HCT116 (cell line): Measurements from ENCODE around the gene IMMP2L. TPM values are rescaled to one million over a fixed set of nuclear protein-coding genes. Genes with fewer than 3 reads are reported as not detected.

Experiments
- ATAC-seq: fragments of 200-7000 bp; cut with Tn5 transposase; 2 replicates; pipeline ENCODE4 v1.9.1; 2020; ENCODE audit warnings: mild to moderate bottlenecking, moderate library complexity
- BruUV-seq: library from RNA; stranded (reverse); fragments of 400-500 nt; replicated peaks from 2 replicates; lab custom pipeline; 2021; lab: Mats Ljungman, UMichigan
- CTCF ChIA-PET: fragments of 300-600 bp; sonication (Branson Sonifier 250); formaldehyde crosslinking; loops from one replicate; lab custom pipeline; 2021; ENCODE audit warnings: antibody characterized with exemption; lab: Charles Lee
- POLR2A ChIA-PET: fragments of 300-600, 350-600 bp; sonication (Branson Sonifier 250); formaldehyde crosslinking; loops from one replicate; lab custom pipeline; 2021; ENCODE audit warnings: antibody characterized with exemption; lab: Charles Lee
- RAD21 ChIA-PET, 2 experiments: fragments of 300-600 bp; sonication (Branson Sonifier 250); formaldehyde crosslinking; loops; one replicate each; lab custom pipeline; 2023; ENCODE audit warnings: low total read pairs in 2 of 2; ENCODE audit not compliant: uncharacterized antibody in 2 of 2, unreplicated experiment in 2 of 2, low non-redundant PET in 1 of 2; lab: Charles Lee
- DNase-seq: peaks from one replicate; pipeline ENCODE4 v3.0.0-alpha.2; 2010; ENCODE audit warnings: low read depth, low spot score
- H2AFZ ChIP-seq: fragments of 200-600 bp; shearing (Covaris generic), sonication (generic); 2 replicates; pipeline ENCODE4 v1.6.1; 2017; ENCODE audit warnings: low read depth, mixed run types, mixed read lengths, antibody characterized with exemption, low read length; ENCODE audit not compliant: poor library complexity, severe bottlenecking
- H3K27ac ChIP-seq: 2 replicates; pipeline ENCODE4 v1.5.1; 2012; ENCODE audit warnings: low read depth, low read length
- H3K27me3 ChIP-seq: fragments of 200-600 bp; sonication (generic); 2 replicates; pipeline ENCODE4 v1.6.1; 2016; ENCODE audit warnings: mixed run types, low read length, mixed read lengths; ENCODE audit not compliant: insufficient read depth
- H3K36me3 ChIP-seq, 2 experiments: fragments of 200-500 bp in 1 of 2; fragments of 200-600 bp in 1 of 2; sonication (Bioruptor generic) in 1 of 2; sonication (generic) in 1 of 2; 2 replicates each; pipeline versions ENCODE4 v1.5.1 to v1.6.1; 2014 to 2016; ENCODE audit warnings: low read length in 2 of 2, inconsistent platforms in 1 of 2, mixed read lengths in 1 of 2, mixed run types in 1 of 2; ENCODE audit not compliant: insufficient read depth in 2 of 2, control insufficient read depth in 1 of 2
- H3K4me1 ChIP-seq, 2 experiments: fragments of 200-600 bp in 1 of 2; sonication (generic) in 1 of 2; 2 replicates each; pipeline versions ENCODE4 v1.5.1 to v1.6.1; 2012 to 2017; ENCODE audit warnings: low read length in 2 of 2, inconsistent platforms in 1 of 2, mild to moderate bottlenecking in 1 of 2, mixed read lengths in 1 of 2, mixed run types in 1 of 2, moderate library complexity in 1 of 2; ENCODE audit not compliant: insufficient read depth in 2 of 2, control insufficient read depth in 1 of 2
- H3K4me2 ChIP-seq: fragments of 200-600 bp; sonication (generic); 2 replicates; pipeline ENCODE4 v1.6.1; 2017; ENCODE audit warnings: mixed run types, low read length, mixed read lengths
- H3K4me3 ChIP-seq, 2 experiments: fragments of 200-600 bp in 1 of 2; sonication (generic) in 1 of 2; replicated peaks in 1 of 2; 2 replicates each; pipeline ENCODE4 v1.5.1; 2011 to 2016; ENCODE audit warnings: low read length in 2 of 2, control low read depth in 1 of 2, low read depth in 1 of 2, mild to moderate bottlenecking in 1 of 2, mixed read lengths in 1 of 2, mixed run types in 1 of 2
- H3K79me2 ChIP-seq: fragments of 200-600 bp; sonication (generic); 2 replicates; pipeline ENCODE4 v1.6.1; 2017; ENCODE audit warnings: mild to moderate bottlenecking, mixed run types, low read length, moderate library complexity, mixed read lengths; ENCODE audit not compliant: insufficient read depth
- H3K9ac ChIP-seq: fragments of 200-600 bp; sonication (generic); 2 replicates; pipeline ENCODE4 v1.6.1; 2016; ENCODE audit warnings: low read length, mixed read lengths
- H3K9me2 ChIP-seq: fragments of 200-600 bp; sonication (generic), shearing (Covaris generic); 2 replicates; pipeline ENCODE4 v1.6.1; 2017; ENCODE audit warnings: mixed run types, mild to moderate bottlenecking, moderate library complexity; ENCODE audit not compliant: insufficient read depth
- H3K9me3 ChIP-seq, 2 experiments: fragments of 200-500 bp in 1 of 2; fragments of 200-600 bp in 1 of 2; sonication (Bioruptor generic) in 1 of 2; sonication (generic) in 1 of 2; 2 replicates each; pipeline ENCODE4 v1.6.1; 2014 to 2017; ENCODE audit warnings: low read length in 2 of 2, mixed read lengths in 2 of 2, inconsistent platforms in 1 of 2, low read depth in 1 of 2, mild to moderate bottlenecking in 1 of 2, mixed run types in 1 of 2, moderate library complexity in 1 of 2; ENCODE audit not compliant: control insufficient read depth in 1 of 2, insufficient read depth in 1 of 2
- H4K20me1 ChIP-seq: fragments of 200-600 bp; sonication (generic), shearing (Covaris generic); 2 replicates; pipeline ENCODE4 v1.6.1; 2017; ENCODE audit warnings: mixed run types, mild to moderate bottlenecking, moderate library complexity; ENCODE audit not compliant: insufficient read depth
- CEBPB ChIP-seq: IDR thresholded peaks from 2 replicates; pipeline ENCODE4 v1.6.1; 2012; ENCODE audit warnings: low read depth
- EGR1 ChIP-seq: IDR thresholded peaks from 2 replicates; pipeline ENCODE4 v1.6.1; 2012; ENCODE audit warnings: low read depth
- ELF1 ChIP-seq: IDR thresholded peaks from 2 replicates; pipeline ENCODE4 v1.6.1; 2012; ENCODE audit warnings: low read depth, borderline replicate concordance
- EZH2phosphoT487 ChIP-seq: fragments of 200-600 bp; IDR thresholded peaks from 2 replicates; pipeline ENCODE4 v1.6.1; 2018; ENCODE audit warnings: antibody characterized with exemption, borderline replicate concordance
- FOSL1 ChIP-seq: IDR thresholded peaks from 2 replicates; pipeline ENCODE4 v1.6.1; 2012; ENCODE audit warnings: low read depth
- JUND ChIP-seq: IDR thresholded peaks from 2 replicates; pipeline ENCODE4 v1.6.1; 2012
- POLR2A ChIP-seq: IDR thresholded peaks from 2 replicates; pipeline ENCODE4 v1.7.0; 2011; ENCODE audit warnings: borderline replicate concordance; ENCODE audit not compliant: insufficient read depth, insufficient read length; ENCODE audit errors: extremely low read depth
- SIN3A ChIP-seq: IDR thresholded peaks from 2 replicates; pipeline ENCODE4 v1.6.1; 2012; ENCODE audit warnings: low read depth
- SP1 ChIP-seq: IDR thresholded peaks from 2 replicates; pipeline ENCODE4 v1.6.1; 2012; ENCODE audit warnings: low read depth
- ZFX ChIP-seq: fragments of 450-650 bp; IDR thresholded peaks from 2 replicates; pipeline ENCODE4 v1.6.1; 2017
- intact Hi-C: fragments of 100-400 bp; cut with micrococcal nuclease; formaldehyde crosslinking; loops from 2 replicates; pipeline ENCODE4 v1.10.0; 2022
- total RNA-seq: library from RNA; stranded (reverse); gene quantifications from one replicate; pipeline ENCODE4 v1.2.1, GENCODE V29; 2021; ENCODE audit not compliant: unreplicated experiment
- TF ChIP-seq, protein P1 (sequence below): IDR thresholded peaks from 2 replicates; pipeline ENCODE4 v1.6.1; 2012
- TF ChIP-seq, protein P2 (sequence below): IDR thresholded peaks from 2 replicates; pipeline ENCODE4 v1.6.1; 2012
- TF ChIP-seq, protein P3 (sequence below), 3 experiments: fragments of 200-600 bp in 1 of 3; sonication (generic) in 1 of 3; IDR thresholded peaks in 2 of 3; conservative IDR thresholded peaks in 1 of 3; 2 replicates each; pipeline ENCODE4 v1.5.1; 2012 to 2017; ENCODE audit warnings: low read depth in 2 of 3, low read length in 2 of 3, antibody characterized with exemption in 1 of 3, borderline replicate concordance in 1 of 3, control low read depth in 1 of 3, mild to moderate bottlenecking in 1 of 3, mixed read lengths in 1 of 3, mixed run types in 1 of 3, moderate library complexity in 1 of 3; ENCODE audit not compliant: insufficient read depth in 1 of 3

The IMMP2L gene
- total RNA-seq, 1 experiment from 2014 or later = 21.1 TPM

DNA sequence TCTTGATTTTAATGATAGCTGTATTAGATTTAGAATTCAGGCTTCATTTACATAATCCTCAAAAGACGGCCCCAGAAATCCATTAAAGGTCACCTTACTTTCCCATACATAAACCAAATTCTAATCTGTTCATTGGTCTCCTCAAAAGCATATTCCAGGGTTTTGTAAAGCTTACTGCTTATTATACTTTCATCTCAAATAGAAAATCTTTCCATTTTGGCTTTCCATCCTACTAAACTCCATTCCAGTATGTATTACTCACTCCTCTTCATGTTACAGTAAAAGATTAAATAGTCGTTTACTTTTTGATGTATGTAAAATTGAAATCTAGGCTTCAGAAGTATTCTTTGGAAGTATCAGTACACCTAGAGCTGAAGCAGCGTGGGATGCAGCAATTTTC is 614.9 kb downstream of the IMMP2L start:
- Histone ChIP-seq H3K27me3 (no peaks in the 10 kb centered on the region), H3K4me1 (no peaks in the 10 kb centered on the region), H3K79me2 (no peaks in the 10 kb centered on the region), H3K4me3 (no peak overlapping the region), H3K4me2 (no peak overlapping the region), H3K9me2 (no peaks in the 10 kb centered on the region), H3K27ac (no peak overlapping the region), H3K9ac (no peak overlapping the region), H4K20me1 (no peaks in the 10 kb centered on the region; the same call in 1 of the 2 replicates), H2AFZ (no peak overlapping the region), H3K9me3 (no peaks in the 10 kb centered on the region), H3K36me3 (no peaks in the 10 kb centered on the region)
- RAD21 ChIA-PET = no interaction called here
- no peak for DNase-seq
- POLR2A ChIA-PET = no interaction called here
- intact Hi-C loops = no loop called here
- CTCF ChIA-PET = no interaction called here
- TF ChIP-seq EZH2phosphoT487 (no peak), ELF1 (no peak), FOSL1 (no peak), POLR2A (no peak), ZFX (no peak), SP1 (no peak), CEBPB (no peak), JUND (no peak), EGR1 (no peak), SIN3A (no peak)
- TF ChIP-seq, protein P1, sequence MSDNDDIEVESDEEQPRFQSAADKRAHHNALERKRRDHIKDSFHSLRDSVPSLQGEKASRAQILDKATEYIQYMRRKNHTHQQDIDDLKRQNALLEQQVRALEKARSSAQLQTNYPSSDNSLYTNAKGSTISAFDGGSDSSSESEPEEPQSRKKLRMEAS = no peak
- TF ChIP-seq, protein P2, sequence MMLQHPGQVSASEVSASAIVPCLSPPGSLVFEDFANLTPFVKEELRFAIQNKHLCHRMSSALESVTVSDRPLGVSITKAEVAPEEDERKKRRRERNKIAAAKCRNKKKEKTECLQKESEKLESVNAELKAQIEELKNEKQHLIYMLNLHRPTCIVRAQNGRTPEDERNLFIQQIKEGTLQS = no peak
- TF ChIP-seq, protein P3, sequence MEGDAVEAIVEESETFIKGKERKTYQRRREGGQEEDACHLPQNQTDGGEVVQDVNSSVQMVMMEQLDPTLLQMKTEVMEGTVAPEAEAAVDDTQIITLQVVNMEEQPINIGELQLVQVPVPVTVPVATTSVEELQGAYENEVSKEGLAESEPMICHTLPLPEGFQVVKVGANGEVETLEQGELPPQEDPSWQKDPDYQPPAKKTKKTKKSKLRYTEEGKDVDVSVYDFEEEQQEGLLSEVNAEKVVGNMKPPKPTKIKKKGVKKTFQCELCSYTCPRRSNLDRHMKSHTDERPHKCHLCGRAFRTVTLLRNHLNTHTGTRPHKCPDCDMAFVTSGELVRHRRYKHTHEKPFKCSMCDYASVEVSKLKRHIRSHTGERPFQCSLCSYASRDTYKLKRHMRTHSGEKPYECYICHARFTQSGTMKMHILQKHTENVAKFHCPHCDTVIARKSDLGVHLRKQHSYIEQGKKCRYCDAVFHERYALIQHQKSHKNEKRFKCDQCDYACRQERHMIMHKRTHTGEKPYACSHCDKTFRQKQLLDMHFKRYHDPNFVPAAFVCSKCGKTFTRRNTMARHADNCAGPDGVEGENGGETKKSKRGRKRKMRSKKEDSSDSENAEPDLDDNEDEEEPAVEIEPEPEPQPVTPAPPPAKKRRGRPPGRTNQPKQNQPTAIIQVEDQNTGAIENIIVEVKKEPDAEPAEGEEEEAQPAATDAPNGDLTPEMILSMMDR (IDR thresholded peaks at IDR 0.05 in 2 of 3, conservative IDR thresholded peaks at IDR 0.05 in 1 of 3; ENCODE audit: borderline replicate concordance in 1 of 3, insufficient read depth in 1 of 3, low read depth in 2 of 3, low read length in 2 of 3) = no peak
- no peak for ATAC-seq
- no TSS peak for BruUV-seq
